H54 (cell line): Measurements from ENCODE around the gene AFTPH.

ENCODE experiments used
- DNase-seq: peaks from one replicate; pipeline ENCODE4 v3.0.0; 2011; ENCODE audit warnings: low spot score, mixed read lengths; ENCODE audit not compliant: insufficient read length
- FAIRE-seq: peaks from 3 replicates; lab custom pipeline; 2011; peaks lifted over from hg19 to GRCh38; lab: Jason Lieb, UNC
- POLR2A ChIP-seq: IDR thresholded peaks from 2 replicates; pipeline ENCODE4 v1.6.1; 2011; ENCODE audit warnings: low read depth, mild to moderate bottlenecking, low read length

AFTPH gene

DNA sequence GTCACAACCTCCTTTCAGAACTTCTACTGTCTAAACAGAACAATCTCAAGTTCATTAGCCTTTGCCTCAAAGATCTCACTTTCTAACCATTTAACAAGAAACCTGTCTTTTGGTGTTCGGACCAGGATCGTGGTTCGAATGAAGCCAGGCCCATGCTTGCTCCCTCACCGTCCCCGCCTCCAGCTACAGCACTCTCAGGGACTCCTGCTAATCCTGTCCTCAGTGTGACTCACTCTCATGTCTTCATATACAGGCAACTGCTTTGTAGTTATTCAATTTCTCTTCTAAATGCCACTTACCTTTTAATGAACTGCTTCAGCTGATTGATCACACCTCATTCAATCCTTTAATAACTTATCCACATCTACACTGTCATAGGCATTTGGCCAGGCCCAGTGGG, 113.8 kb downstream of the AFTPH start:
- DNase-seq (no peak), FAIRE-seq (no peak)
- TF ChIP-seq POLR2A: no peak

DNA sequence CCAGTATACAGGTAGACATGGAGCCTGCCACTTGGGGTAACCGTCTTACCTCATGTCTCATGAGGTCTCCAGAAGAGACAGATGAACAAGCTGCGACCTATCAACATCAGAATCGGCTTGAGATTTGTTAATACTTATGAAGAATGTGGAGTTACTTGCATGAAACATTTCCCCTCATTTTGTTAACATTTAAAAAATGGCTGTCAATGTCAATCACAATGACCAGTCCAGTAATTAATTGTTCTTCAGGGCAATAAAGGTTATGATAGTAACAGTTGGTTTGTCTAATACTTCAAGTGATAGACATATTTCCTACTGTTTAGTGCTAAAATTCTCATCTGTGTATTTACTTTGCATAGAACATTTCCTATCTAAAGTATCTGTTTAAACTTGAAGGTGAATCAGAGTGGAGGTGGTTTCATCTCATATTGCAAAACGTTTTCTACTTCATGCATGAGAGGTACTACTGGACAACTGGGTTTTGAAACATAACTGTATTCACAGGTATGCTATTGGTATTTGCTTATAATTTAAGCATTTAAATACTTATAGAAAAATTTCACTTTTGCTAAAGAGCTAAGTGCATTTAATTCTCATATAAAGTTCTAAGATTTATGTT, 114.5 kb downstream of the AFTPH start:
- no peak for DNase-seq
- TF ChIP-seq POLR2A: no peak
- no peak for FAIRE-seq

DNA sequence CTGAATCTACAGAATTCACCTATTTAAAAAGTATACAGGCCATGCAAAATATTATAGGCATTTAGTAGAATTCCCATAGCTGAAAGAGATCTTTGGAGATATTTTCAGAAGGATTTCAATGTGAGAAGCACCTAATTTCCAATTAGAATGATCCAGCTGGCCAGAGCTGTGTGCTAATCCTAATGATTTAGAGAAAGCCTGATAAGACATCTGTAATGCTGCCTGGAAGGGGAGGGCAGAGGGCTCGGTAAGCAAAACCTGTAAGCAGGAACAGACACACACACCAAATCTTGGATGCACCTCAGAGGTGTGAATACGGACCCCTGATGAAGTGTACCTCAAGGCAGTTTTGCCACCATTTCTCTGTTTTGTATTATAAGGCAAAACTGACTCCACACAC, 115.6 kb downstream of the AFTPH start:
- no peak for FAIRE-seq
- DNase-seq: no peak
- TF ChIP-seq POLR2A: no peak

DNA sequence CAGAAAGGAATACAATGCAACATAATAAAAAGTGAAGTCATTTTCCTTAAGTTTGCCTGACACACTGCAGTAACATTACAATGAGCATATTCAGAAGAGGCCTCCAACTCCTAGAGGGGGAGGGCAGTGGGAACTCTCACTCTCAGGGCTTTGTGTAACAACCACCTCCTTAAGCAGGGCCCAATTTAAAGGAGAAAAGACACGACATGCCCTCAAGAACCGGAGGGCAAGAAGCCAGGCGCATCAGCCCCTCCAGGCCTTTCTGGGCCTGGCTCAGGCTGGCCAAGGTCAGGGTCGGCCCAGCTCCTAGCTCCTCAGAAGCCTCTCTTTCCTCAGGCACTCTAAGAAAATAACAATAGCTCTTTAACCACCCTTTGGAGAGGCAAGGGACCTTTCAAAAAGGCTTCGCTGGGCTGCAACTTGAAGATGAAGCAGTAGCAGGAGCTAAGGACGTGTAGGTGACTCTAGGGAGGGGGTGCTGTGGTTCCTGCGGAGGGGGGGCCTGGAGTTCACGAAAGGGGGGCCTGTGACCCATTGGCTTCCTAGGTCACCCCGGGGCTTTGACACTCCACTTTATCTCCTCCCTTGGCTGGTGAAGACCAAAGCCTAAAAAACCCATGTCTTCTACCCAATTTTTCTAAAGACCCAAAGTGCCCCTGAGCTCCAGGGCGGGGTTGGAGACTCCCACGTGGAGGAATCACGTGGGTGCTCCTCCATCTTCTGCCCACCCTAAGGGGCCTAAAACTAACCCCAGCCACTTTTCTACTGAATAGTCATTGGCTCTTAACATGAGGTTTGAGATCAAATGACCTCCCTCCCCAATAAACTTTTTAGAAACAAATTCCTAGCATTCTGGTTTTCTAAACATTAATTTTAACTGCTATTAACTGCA, 116.3 kb downstream of the AFTPH start:
- no peak for TF ChIP-seq POLR2A
- DNase-seq (no peak), FAIRE-seq (no peak)

DNA sequence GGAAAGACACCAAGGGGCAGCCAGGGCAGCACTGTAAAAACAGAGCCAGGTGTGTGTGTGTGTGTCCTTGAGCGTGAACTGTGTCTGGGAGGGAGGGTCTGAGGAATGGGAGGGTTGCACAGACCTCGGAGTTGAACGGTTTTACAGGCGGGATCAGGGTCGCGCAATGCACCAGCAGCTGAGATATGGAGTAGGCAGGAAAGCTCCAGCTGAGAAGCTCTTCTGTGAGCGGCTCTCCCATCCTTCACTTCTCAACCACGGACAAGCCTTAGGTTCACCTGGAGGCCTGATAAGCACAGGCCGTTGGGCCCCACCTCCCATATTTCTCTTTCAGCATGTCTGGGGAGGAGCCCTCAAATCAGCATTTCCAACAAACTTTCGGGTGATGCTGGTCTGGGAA, 117.5 kb downstream of the AFTPH start:
- DNase-seq: no peak
- no peak for TF ChIP-seq POLR2A
- no peak for FAIRE-seq
